HL-60 (cell line): ENCODE measurements around the gene CAMSAP1.

Source experiments
- CTCF ChIP-seq: IDR thresholded peaks from one replicate; pipeline ENCODE4 v1.5.1; 2011; ENCODE audit warnings: low read length, control low read depth, inconsistent platforms; ENCODE audit not compliant: insufficient read depth
- GABPA ChIP-seq: IDR thresholded peaks from 2 replicates; pipeline ENCODE4 v1.6.1; 2012; ENCODE audit warnings: low read depth
- POLR2AphosphoS5 ChIP-seq: IDR thresholded peaks from 2 replicates; pipeline ENCODE4 v1.6.1; 2012; ENCODE audit warnings: low read depth
- TF ChIP-seq, protein P1 (sequence below): IDR thresholded peaks from 2 replicates; pipeline ENCODE4 v1.6.1; 2012; ENCODE audit warnings: low read depth; ENCODE audit not compliant: insufficient replicate concordance

GRCh38 chr9:135896205-135896604 is 11.1 kb downstream of the CAMSAP1 start:
- TF ChIP-seq CTCF (no peak), POLR2AphosphoS5 (no peak), GABPA (no peak)
- TF ChIP-seq, protein P1, sequence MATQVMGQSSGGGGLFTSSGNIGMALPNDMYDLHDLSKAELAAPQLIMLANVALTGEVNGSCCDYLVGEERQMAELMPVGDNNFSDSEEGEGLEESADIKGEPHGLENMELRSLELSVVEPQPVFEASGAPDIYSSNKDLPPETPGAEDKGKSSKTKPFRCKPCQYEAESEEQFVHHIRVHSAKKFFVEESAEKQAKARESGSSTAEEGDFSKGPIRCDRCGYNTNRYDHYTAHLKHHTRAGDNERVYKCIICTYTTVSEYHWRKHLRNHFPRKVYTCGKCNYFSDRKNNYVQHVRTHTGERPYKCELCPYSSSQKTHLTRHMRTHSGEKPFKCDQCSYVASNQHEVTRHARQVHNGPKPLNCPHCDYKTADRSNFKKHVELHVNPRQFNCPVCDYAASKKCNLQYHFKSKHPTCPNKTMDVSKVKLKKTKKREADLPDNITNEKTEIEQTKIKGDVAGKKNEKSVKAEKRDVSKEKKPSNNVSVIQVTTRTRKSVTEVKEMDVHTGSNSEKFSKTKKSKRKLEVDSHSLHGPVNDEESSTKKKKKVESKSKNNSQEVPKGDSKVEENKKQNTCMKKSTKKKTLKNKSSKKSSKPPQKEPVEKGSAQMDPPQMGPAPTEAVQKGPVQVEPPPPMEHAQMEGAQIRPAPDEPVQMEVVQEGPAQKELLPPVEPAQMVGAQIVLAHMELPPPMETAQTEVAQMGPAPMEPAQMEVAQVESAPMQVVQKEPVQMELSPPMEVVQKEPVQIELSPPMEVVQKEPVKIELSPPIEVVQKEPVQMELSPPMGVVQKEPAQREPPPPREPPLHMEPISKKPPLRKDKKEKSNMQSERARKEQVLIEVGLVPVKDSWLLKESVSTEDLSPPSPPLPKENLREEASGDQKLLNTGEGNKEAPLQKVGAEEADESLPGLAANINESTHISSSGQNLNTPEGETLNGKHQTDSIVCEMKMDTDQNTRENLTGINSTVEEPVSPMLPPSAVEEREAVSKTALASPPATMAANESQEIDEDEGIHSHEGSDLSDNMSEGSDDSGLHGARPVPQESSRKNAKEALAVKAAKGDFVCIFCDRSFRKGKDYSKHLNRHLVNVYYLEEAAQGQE = no peak
